NCI-H446 (cell line): Measurements from ENCODE around the gene DCAF17.
"Not testable (repeated sequence)": the region's sequence is repeated elsewhere in the genome, so short reads cannot be mapped to it uniquely, and the experiment has no call there.

Experiments
- DNase-seq, 2 experiments: peaks; one replicate each; lab custom pipeline; 2025; lab: John Stamatoyannopoulos, UW

DCAF17 gene

DNA sequence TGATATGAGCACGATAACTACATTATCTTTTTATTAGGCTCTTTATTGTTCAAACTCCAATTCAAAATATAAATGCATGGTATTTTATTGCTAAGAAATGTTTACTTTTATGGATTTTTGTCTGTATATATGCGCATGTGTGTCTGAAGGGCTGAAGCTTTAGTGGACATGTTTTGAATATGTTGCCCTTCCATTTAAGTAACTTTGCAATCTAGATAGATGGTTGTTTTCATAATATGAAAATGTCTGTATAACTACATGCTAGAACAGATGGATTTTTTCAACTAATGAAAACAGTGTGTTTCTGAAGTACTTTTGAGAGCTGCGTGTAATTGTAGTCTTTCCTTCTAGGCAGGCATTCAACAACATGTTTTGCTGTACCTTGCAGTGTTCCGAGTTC is 18.7 kb downstream of the DCAF17 start:
- DNase-seq: no peak

DNA sequence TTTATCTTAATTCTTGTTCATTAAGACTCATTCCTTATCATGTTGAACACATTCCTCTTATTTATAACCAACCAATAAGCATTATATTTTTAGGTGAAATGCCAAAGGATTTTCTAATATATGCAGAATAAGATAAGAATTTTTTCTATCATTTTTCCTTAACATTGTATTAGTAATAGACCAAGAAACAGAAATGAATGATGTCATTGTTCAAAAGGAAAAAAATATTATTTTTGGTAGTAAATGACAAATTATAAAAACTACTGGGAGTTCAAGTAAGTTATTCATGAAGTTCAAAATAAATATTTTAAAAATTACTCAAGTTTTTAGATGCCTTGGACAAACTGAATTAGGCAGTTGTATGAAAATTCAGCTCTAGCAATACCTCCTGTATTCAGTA is 25.5 kb downstream of the DCAF17 start:
- DNase-seq: no peak

DNA sequence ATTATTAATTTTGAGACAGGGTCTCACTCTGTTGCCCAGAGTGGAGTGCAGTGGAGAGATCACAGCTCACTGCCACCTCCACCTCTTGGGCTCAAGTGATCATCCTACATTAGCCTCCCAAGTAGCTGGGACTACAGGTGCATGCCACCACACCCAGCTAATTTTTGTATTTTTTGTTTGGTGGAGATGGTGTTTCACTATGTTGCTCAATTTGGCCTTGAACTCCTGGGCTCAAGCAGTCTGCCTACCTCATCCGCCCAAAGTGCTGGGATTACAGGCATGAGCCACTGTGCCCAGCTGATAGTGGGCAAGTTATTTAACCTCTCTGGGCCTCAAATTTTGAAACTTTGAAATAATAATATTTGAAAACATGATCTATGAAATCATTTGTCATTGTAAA is 26.5 kb downstream of the DCAF17 start:
- no peak for DNase-seq

DNA sequence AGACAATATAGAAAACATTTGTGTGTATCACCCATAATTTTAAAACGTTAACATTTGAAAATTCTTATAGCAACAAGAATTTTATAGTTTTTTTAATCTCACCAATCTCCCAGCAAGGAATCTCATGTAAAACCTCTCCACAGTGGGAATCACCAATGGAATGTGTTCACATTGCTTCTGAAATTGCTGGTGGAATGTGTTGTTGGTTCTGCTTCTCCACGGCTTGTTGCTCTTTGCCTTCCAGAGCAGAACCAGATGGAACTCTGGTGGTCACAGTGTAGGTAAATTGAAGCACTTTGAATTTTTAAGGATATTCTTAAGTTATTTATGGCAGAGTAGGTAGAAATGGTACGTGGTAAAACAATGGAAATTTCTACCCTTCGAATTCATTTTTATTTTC is 35.1 kb downstream of the DCAF17 start:
- no peak for DNase-seq

DNA sequence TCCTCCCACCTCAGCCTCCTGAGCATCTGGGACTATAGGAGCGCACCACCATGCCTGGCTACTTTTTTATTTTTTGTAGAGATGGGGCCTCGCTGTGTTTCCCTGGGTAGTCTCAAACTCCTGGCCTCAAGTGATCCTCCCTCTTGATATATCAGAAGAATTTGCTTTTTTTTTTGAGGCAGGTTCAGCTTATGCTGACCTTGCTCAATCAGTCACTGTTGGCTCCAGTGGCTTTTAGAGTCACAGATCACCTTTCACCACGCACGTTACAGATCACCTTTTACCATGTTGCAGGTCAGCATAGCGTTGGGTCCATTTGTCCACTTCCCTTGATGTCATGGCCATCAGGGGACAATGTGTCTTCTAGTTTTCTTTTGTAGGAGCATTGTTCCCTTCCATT is 36.1 kb downstream of the DCAF17 start:
- no peak for DNase-seq

DNA sequence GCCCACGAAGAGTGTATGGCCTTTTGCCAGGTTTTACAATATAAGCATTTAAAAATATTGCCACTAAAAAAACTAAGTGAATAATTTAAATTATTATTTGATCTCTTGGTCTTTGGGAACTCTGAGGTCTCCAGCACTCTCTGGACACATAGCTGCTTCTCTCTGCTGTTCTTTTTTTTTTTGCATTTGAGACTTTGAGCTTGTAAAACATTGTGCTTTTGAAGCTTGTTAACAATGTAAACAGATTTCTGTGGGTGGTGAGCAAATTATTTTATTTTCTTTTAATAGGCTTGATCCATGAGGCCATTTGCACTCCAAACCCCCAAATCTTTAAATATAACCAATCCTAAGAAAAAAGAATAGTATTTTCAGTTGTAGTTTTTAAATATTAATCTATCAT is 42.0 kb downstream of the DCAF17 start:
- no peak for DNase-seq

DNA sequence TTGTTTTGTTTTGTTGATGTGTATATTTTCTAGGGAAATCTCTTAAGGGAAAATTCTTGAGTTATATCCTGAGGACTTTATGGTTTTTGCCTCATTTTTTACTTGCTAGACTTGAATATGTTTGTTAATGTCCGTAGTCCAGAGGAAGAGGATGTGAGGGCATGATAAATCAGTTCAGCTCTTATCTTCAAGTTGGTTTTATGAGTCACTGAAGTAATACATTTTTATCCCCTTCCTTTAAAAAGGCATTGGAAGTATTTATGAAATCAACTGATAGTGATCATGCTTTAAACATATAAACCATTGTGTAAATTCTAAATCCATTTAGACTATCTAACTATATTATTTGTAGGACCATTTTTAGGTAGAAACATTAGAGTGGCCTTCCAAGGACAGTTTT is 44.3 kb downstream of the DCAF17 start:
- no peak for DNase-seq

DNA sequence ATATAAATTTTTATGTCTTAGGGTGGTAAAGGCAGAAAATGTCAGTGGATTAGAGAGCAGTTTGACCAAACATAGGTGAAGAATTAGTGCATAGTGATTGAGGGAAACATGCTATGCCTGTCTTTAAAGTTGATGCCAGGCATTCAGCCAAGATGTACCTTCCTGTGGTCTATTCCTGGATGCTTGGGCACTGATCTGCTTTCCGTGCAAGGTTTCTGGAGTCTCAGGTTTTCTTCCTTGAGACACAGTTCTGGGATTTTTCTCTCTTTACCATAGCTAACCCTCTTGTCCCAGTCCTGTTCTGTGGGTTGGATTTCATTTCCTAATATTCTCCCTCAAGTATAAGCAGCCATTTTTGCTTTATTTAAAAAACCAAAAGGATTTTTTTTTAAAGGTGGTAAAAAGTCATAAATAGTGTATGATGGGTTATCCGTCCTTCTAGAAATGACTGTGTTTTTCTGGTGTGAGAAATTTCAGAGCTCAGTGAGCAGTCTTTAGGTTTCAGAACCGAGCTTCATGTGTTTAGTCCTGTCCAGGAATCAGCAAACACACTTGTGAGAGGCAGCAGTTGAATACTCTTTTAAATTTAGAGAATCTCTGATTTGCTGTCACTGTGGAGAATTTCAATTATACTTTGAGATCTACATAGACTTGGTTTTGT is 45.3 kb downstream of the DCAF17 start:
- DNase-seq: no peak

DNA sequence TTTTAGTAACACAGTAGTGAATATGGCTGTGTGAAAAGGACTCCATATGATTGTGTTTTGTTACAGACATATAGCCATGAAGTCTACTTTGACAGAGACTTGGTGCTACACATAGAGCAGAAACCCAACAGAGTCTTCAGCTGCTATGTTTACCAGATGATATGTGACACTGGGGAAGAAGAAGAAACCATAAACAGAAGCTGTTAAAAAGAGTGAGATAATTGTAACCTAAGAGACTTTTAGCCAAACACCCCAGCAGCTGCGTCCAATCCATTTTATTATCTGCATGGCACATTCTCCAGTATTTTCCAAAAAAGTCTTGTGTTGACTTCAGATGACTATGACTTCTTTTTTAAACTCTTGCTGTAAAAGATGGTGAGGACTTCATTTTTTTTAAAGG is 46.9 kb downstream of the DCAF17 start:
- no peak for DNase-seq

DNA sequence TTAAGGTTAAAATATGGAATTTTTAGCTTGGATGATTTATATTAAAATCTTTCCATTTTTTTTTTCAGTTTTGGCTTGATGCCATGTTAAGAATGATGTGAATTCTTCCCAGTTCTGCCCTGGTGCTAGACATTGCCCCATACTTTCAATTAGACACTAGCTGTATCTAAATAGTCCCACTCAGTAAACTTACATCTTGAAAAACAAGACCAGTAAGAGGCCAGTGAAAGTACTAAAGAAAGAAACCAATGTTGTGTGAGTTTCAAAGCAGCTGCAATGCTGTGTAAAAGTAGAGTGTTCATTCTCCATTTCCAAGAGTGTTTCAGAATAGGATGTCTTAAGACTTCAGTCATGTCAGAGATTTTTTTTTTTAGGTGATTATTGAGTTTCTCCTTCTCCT is 48.3 kb downstream of the DCAF17 start:
- DNase-seq: no peak

DNA sequence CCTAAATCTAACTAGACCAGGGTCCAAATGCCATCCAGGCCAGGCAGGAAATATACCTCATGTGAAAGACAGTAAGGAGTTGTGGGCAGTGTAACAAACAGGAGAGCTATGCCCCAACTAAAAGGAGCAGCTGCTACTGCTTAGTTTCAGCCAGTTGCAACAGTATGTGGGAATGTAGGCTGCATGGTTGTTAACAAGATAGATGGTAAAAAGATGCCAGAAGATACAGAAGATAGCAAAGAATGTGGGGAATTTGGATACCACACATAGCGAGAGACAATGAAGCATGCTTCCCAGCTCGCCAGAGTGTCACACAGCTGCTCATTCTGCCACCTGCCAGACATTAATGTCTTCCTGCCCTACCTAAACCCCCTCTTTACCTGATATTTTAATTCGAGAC is 48.9 kb downstream of the DCAF17 start:
- no peak for DNase-seq

DNA sequence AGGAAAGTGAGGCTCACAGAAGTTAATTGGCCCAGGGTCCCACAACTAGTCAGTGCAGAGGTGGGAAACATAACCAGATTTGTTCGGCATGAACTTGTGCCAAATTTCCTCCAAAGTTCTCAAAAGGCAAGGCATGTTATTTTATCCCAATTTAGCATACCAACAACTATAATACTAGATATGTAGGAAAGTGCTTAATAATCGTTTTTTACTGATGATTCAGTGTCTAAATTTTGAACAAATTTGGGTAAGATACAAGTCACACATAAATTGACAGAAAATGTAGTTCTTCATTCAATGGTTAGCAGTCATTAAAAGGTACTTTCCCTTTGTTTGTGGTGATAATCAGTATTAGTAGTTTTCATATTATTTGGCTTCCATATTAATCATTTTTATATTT is 49.8 kb downstream of the DCAF17 start:
- no peak for DNase-seq

DNA sequence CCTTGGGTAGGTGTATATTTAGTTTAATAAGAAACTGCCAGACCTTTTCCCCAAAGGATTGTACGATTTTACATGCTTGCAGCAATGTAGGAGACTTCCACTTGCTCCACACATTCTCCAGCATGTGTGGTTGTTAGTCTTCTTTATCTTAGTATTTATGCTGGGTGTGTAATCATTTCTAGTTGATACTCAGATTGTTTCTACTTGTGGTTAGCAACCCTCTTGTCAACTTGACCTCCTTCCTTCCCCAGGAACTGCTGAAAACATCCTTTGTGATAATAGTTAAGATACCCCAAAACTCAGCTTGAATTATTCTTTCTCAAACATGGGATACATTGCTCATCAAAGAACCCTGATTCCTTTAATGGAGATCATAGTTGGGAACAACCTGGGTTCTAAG is 51.1 kb downstream of the DCAF17 start:
- no peak for DNase-seq

DNA sequence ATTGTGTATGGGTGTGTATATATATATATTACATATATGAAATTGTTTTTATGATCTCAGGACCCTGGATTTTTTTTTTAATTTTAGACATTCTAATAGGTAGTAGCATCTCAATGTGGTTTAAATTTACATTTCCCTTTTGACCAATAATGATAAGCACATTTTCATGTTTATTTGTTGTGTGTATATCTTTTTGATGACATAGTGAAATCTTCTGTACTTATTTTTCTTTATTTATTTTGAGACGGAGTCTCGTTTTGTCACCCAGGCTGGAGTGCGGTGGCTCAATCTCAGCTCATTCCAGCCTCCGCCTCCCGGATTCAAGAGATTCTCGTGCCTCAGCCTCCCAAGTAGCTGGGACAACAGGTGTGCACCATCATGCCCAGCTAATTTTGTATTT is 53.2 kb downstream of the DCAF17 start:
- DNase-seq: no peak

DNA sequence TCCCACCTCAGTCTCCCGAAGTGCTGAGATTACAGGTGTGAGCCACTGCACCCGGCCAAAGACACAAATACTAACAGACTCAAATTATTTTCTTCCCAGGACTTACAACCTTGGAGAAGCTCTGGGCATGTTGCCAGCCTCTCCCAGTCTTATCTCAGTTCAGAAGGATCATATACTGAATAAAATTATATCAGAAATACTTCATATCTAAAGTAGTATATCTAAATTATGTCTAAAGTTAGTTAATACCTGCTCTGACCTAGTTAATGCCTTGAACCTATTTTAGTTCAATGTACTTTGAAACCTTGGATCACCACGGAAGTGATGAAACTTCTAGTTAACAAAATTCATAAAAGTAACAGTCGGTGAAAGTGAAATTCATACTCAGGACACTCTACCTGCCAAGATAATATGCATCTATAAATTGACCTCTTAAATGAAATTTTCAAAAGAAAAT is 53.8 kb downstream of the DCAF17 start:
- DNase-seq: no peak

DNA sequence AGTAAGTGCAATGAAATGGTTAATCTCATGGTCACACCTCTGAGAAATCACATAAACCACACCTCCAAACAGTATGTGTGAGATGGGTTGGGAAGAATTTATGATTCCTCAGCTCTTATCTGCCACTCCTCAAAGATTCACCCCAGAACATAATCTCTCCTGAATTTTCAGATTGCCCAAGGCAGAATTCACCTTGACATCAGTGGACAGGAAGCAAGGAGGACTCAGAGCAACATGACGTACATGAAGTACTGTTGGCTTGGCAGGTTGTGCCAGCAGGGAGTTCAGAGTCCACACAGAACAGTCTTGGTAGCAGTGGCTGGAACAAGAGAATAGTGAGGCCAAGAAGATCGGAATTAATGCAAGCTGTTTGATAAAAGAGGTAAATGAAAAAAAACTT is 56.6 kb downstream of the DCAF17 start:
- DNase-seq: no peak

DNA sequence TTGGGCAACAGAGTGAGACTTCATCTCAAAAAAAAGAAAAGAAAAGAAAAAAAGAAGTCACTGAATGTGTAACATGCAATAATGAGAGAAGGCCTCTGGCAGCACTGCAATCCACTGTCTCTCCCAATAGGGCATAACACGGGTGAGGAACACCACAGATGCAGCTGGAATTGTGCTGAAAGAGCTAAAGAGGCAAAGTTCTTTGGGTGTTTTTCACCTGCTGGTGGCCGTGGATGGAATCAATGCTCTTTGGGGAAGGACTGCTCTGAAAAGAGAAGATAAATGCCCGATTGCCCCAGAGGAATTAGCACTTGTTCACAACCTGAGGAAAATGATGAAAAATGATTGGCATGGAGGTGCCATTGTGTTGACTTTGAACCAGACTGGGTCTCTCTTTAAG is 57.3 kb downstream of the DCAF17 start:
- peak in 1 of 2 experiments; percentile 5 for DNase-seq

DNA sequence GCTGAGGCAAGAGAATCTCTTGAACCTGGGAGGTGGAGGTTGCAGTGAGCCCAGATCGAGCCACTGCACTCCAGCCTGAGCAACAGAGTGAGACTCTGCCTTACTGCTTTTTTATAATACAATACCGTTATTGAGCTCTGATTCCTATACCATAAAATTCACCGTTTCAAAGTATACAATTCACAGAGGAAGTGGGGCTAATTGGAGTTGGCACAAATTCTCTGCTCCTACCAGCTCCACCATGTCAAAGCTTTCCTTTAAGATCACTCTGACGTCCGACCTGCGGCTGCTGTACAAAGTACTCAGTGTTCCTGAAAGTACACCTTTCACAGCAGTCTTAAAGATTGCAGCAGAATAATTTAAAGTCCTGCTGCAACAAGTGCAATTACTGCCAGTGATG is 58.6 kb downstream of the DCAF17 start:
- DNase-seq: no peak

DNA sequence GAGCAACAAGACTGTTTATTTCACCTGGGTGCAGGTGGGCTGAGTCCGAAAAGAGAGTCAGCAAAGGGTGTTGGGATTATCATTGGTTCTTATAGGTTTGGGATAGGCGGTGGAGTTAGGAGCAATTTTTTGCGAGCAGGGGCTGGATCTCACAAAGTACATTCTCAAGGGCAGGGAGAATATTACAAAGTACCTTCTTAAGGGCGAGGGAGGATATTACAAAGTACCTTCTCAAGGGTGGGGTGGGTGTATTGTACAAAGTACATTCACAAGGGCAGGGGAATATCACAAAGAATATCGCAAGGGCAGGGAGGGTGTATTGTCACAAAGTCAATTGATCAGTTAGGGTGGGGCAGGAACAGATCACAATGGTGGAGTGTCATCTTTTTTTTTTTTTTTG is 63.6 kb downstream of the DCAF17 start:
- DNase-seq: not testable (repeated sequence)

DNA sequence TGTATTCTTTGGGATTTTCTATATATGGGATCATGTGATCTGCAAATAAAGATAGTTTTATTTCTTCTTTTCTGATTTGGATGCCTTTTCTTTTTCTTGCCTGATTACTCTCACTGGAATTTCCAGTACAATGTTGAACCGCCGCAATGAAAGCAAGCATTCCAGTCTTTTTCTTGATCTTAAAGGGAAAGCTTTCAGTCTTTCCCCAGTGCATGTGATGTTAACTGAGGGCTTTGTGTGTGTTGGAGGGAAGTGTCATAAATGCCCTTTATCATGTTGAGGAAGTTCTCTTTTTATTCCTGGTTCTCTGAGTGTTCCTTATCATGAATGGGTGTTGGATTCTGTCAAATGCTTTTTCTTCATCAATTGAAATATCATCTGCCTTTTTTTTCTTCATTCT is 71.3 kb downstream of the DCAF17 start:
- no peak for DNase-seq

DNA sequence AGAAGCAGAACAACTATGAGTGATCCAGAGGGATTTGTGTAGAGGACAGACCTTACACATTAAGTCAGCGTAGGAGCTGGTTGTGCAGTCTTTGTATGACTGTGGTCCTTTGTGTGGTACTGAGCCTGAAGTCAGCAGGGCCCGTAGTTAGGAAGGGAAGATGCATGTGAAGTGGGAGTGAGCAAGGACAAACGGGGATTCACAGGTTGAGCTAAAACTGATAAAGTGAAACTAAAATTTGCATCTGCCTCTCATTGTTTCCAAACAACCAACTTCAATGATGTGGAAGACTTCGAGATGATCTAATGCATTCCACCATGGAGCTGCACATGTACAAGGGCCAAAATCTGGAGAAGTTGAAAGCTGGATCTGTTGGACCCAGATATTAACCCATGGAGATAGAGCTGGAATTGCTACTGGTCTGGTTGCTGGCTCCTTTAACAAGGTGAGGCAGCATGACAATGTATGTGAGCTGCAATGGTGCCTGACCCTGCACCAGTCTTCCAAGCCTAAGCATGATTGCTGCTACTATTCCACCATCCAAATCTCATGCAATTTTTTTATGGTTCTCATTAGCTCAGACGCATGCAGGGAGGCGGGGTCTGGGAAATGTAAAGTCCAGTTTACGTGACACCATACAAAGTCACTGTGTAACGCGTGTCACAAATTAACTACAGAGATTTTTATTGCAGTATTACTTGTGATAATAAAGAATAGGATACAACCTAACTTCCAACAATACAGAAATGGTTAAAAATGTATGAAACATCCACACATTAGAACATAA is 76.1 kb downstream of the DCAF17 start:
- no peak for DNase-seq

DNA sequence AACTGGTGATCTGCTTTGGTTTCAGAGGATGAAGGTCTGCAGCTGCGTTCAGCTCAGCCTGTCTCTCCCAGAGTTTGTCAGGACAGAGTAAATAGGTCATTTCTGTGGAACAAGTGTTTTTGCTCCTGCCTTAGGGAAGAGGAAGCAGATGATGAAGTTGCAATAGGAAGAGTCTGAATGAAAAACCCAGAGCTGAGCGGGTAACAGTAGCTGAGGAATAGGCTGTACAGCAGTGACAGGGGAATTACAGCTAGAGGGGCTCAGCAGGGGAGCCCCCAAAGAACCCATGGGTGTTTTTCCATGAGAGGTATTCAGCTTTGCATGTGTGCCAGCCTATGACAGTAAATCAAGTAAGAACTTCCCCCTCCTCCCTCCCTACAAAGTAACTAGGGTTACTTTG is 78.0 kb downstream of the DCAF17 start:
- DNase-seq: no peak

DNA sequence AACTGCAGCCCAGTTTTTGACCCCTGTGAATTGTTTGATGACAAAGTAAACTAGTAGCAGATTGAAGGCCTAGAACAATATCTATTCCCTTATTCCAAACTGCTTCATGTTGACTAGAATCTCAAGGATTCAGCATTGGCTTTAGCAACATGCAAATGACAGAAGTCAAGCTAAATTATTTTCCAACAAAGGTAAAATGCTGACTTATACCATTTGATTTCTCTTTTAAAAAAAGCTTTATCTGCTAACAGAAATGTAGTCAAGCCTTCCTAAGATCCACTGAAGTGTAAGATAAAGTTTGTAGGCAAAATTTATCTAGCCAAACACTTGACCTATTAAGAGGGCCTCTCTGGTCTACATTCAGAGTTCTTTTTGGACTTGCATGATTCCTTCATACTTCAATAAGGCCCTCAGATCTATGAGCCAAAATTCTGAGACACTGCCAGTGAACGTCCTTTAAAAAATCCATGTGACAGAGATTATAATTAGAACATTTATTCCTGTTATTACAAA is 78.7 kb downstream of the DCAF17 start:
- DNase-seq: no peak

DNA sequence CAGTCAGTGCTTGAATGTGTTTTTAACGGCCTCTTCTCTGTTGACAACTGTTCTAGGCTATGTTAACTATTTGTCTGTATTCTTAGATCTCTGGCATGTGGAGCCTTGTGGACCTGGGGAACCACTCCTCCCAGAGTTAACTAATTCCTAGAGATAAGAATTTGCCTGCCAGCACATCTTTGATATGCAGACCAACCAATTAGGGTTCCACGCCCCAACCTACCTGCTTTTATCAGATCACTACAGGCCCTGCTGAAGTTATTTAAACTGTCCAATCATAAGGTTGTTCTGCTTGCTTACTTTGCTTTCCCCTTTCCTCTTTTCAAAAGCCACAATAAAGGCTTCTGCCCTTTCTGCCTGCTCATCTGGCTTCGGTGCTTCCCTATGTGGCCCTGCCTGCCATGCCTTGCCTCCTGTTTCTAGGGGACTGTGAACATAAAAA is 79.7 kb downstream of the DCAF17 start:
- no peak for DNase-seq
